A549 (cell line): Measurements from ENCODE around the gene ZNF200. TPM values are rescaled to one million over a fixed set of nuclear protein-coding genes. Genes with fewer than 3 reads are reported as not detected.

ENCODE experiments used
- ATAC-seq, 2 experiments: fragments of 200-7000 bp in 1 of 2; fragments of >200 bp in 1 of 2; cut with Nextera tagmentation in 1 of 2; cut with Tn5 transposase in 1 of 2; 3 replicates each; pipeline versions ENCODE4 v1.8.0 to v1.9.1; 2018 to 2020; ENCODE audit warnings: mild to moderate bottlenecking in 1 of 2, moderate library complexity in 1 of 2
- CTCF ChIA-PET: fragments of 300-600 bp; sonication (Branson Sonifier 250); formaldehyde crosslinking; extraction: SDS; loops from one replicate; lab custom pipeline; 2021; ENCODE audit warnings: antibody characterized with exemption, inconsistent platforms; lab: Yijun Ruan, JAX
- POLR2A ChIA-PET: fragments of 350-600 bp; formaldehyde crosslinking; extraction: SDS; loops from one replicate; lab custom pipeline; 2021; ENCODE audit warnings: antibody characterized with exemption, inconsistent platforms; lab: Yijun Ruan, JAX
- DNase-seq, 2 experiments: peaks; one replicate each; pipeline versions ENCODE4 v3.0.0 to v3.0.0-alpha.2; 2011 to 2016; ENCODE audit warnings: low read depth in 1 of 2, low spot score in 1 of 2
- FAIRE-seq: peaks from 2 replicates; lab custom pipeline; 2011; peaks lifted over from hg19 to GRCh38; lab: Jason Lieb, UNC
- H3K27ac ChIP-seq, 2 experiments: fragments of >200 bp; sonication (Bioruptor Twin); formaldehyde crosslinking; 3 replicates each; pipeline ENCODE4 v1.5.1; 2016 to 2017
- H3K4me1 ChIP-seq: fragments of >200 bp; sonication (Bioruptor Twin); formaldehyde crosslinking; 3 replicates; pipeline ENCODE4 v1.6.1; 2016
- H3K4me2 ChIP-seq: fragments of >200 bp; sonication (Bioruptor Twin); formaldehyde crosslinking; 3 replicates; pipeline ENCODE4 v1.6.1; 2016
- H3K4me3 ChIP-seq: fragments of >200 bp; sonication (Bioruptor Twin); formaldehyde crosslinking; 3 replicates; pipeline ENCODE4 v1.5.1; 2016
- H3K9me3 ChIP-seq: fragments of >200 bp; sonication (Bioruptor Twin); formaldehyde crosslinking; 3 replicates; pipeline ENCODE4 v1.6.1; 2016
- CHD4 ChIP-seq: fragments of 200-600 bp; sonication (generic); IDR thresholded peaks from 2 replicates; pipeline ENCODE4 v1.6.1; 2016; ENCODE audit warnings: antibody characterized with exemption, mild to moderate bottlenecking, borderline replicate concordance
- EHF ChIP-seq: fragments of 250-450 bp; sonication (Bioruptor Pico); IDR thresholded peaks from 2 replicates; pipeline ENCODE4 v1.5.0; 2020; ENCODE audit warnings: mild to moderate bottlenecking
- EHMT2 ChIP-seq: fragments of 200-600 bp; sonication (generic); IDR thresholded peaks from 2 replicates; pipeline ENCODE4 v1.6.1; 2016; ENCODE audit warnings: antibody characterized with exemption, low read depth, mild to moderate bottlenecking, moderate library complexity
- FOXS1 ChIP-seq: fragments of 250-450 bp; sonication (Bioruptor Pico); IDR thresholded peaks from 2 replicates; pipeline ENCODE4 v1.5.0; 2020; ENCODE audit warnings: mild to moderate bottlenecking, moderate library complexity
- HOXB5 ChIP-seq: fragments of 250-450 bp; sonication (Bioruptor Pico); IDR thresholded peaks from 2 replicates; pipeline ENCODE4 v1.5.0; 2020; ENCODE audit warnings: mild to moderate bottlenecking, moderate library complexity
- JUN ChIP-seq, 2 experiments: fragments of >200 bp; sonication (Bioruptor Twin); formaldehyde crosslinking; IDR thresholded peaks; 2 replicates in 1 of 2; 3 replicates in 1 of 2; pipeline ENCODE4 v1.6.1; 2016 to 2017
- JUNB ChIP-seq: fragments of >200 bp; sonication (Bioruptor Twin); formaldehyde crosslinking; IDR thresholded peaks from 2 replicates; pipeline ENCODE4 v1.6.1; 2016
- KDM1A ChIP-seq: fragments of 200-600 bp; sonication (generic); IDR thresholded peaks from 2 replicates; pipeline ENCODE4 v1.6.1; 2016; ENCODE audit warnings: low read depth, mild to moderate bottlenecking
- KDM5A ChIP-seq: fragments of 200-600 bp; sonication (generic); IDR thresholded peaks from 2 replicates; pipeline ENCODE4 v1.6.1; 2016; ENCODE audit warnings: antibody characterized with exemption, mild to moderate bottlenecking
- MAFK ChIP-seq: fragments of 450-650 bp; IDR thresholded peaks from 2 replicates; pipeline ENCODE4 v1.6.1; 2014; ENCODE audit not compliant: partially characterized antibody
- NFE2L2 ChIP-seq: fragments of 150-350 bp; conservative IDR thresholded peaks from 2 replicates; pipeline ENCODE4 v1.6.1; 2014; ENCODE audit warnings: low read length
- POLR2A ChIP-seq: IDR thresholded peaks from 2 replicates; pipeline ENCODE4 v1.6.1; 2012; ENCODE audit warnings: mild to moderate bottlenecking, low read length
- RAD21 ChIP-seq, 2 experiments: fragments of >200 bp in 1 of 2; sonication (Bioruptor Twin) in 1 of 2; formaldehyde crosslinking in 1 of 2; IDR thresholded peaks in 1 of 2; conservative IDR thresholded peaks in 1 of 2; 2 replicates in 1 of 2; 3 replicates in 1 of 2; pipeline ENCODE4 v1.6.1; 2012 to 2018; ENCODE audit warnings: inconsistent platforms in 1 of 2
- RCOR1 ChIP-seq: fragments of 150-350 bp; IDR thresholded peaks from 2 replicates; pipeline ENCODE4 v1.6.1; 2014; ENCODE audit warnings: antibody characterized with exemption, low read length, low read depth
- SMC3 ChIP-seq: fragments of >200 bp; sonication (Bioruptor Twin); formaldehyde crosslinking; IDR thresholded peaks from 3 replicates; pipeline ENCODE4 v1.6.1; 2018; ENCODE audit warnings: inconsistent platforms
- TFCP2L1 ChIP-seq: fragments of 250-450 bp; sonication (Bioruptor Pico); IDR thresholded peaks from 2 replicates; pipeline ENCODE4 v1.5.0; 2021; ENCODE audit warnings: mild to moderate bottlenecking
- ZFP36 ChIP-seq: fragments of 450-650 bp; IDR thresholded peaks from 2 replicates; pipeline ENCODE4 v1.6.1; 2014; ENCODE audit warnings: borderline replicate concordance; ENCODE audit not compliant: partially characterized antibody
- ZSCAN20 ChIP-seq: fragments of 250-450 bp; sonication (Bioruptor Pico); IDR thresholded peaks from 2 replicates; pipeline ENCODE4 v1.8.0; 2022; ENCODE audit warnings: mild to moderate bottlenecking, moderate library complexity
- WGBS: methylation state at CpG from one replicate; pipeline ENCODE4 v1.1.6; 2017; ENCODE audit errors: missing lambda C conversion rate; 5-methylcytosine and 5-hydroxymethylcytosine counted together
- polyA plus RNA-seq, 4 experiments: library from polyadenylated mRNA; depleted of rRNA in 3 of 4; stranded (reverse); fragments of >200 nt; fragmentation: RNase III in 1 of 4; extraction: RNeasy Plus Mini Kit Qiagen cat#74134 plus additional on column Dnase treatment in 1 of 4; gene quantifications; 2 replicates in 3 of 4; 3 replicates in 1 of 4; pipeline ENCODE4 v1.2.3, GENCODE V29; 2011 to 2017
- TF ChIP-seq, protein P1 (sequence below): fragments of 250-450 bp; sonication (Bioruptor Pico); IDR thresholded peaks from 2 replicates; pipeline ENCODE4 v1.5.0; 2021; ENCODE audit warnings: mild to moderate bottlenecking, moderate library complexity, borderline replicate concordance
- TF ChIP-seq, protein P2 (sequence below): fragments of 250-450 bp; sonication (Bioruptor Pico); IDR thresholded peaks from 2 replicates; pipeline ENCODE4 v1.5.0; 2020; ENCODE audit warnings: low read depth, mild to moderate bottlenecking, moderate library complexity
- TF ChIP-seq, protein P3 (sequence below): fragments of 150-350 bp; IDR thresholded peaks from 2 replicates; pipeline ENCODE4 v1.6.1; 2014; ENCODE audit warnings: low read depth, mild to moderate bottlenecking, low read length
- TF ChIP-seq, protein P4 (sequence below): IDR thresholded peaks from 2 replicates; pipeline ENCODE4 v1.6.1; 2012
- TF ChIP-seq, protein P5 (sequence below): IDR thresholded peaks from 2 replicates; pipeline ENCODE4 v1.6.1; 2012
- TF ChIP-seq, protein P6 (sequence below): fragments of >200 bp; sonication (Bioruptor Twin); formaldehyde crosslinking; IDR thresholded peaks from 3 replicates; pipeline ENCODE4 v1.5.1; 2016

The ZNF200 gene
- polyA plus RNA-seq, 2 of the 4 experiments (the other 2 are of a cell fraction), result 6.9 to 7.5 TPM

DNA sequence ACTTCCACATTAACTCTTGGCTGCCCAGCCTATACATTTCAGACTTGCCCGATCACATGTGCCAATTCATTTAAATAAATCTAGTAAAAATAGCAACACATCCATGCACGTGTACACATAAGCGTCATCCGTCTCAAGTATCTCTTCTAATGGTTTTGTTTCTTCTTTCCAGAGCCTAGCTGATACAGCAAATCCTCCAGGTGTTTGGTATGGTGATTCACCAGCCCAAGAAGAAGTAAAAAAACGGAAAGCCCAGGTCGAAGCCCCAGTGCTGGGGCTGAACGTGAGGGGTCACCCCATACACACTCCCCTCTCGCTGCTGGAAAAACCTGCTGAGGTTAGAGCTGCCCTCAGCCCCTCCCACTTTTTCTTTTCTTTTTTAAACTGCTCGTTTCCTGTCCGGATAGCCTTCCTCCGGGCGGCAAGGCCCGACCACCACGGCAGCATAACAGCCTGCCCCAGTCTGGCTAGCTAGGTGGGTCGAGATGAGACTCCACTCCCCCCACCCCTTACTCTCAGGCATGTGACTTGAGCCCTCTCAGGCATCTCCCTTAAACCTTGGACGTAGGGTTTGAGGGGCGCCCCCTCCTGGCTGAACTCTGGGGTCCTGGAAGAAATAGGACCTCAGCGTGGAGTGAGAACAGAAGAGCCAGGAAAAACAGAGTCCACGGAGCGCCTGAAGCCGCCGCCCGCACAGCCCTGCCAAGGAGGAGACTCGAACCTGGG, 60.9 kb downstream of the ZNF200 start:
- FAIRE-seq (no peak), DNase-seq (peak; percentile 76 to 85), ATAC-seq (peak; percentile 32 to 36)
- H3K4me1 ChIP-seq, result peaks cover 20% of the 10 kb centered on the region; the same call in 2 of the 3 replicates
- TF ChIP-seq RCOR1 (no peak), CHD4 (no peak), ZSCAN20 (CRISPR knock-in tag) (no peak), NFE2L2 (no peak), JUNB (no peak), JUN (IDR thresholded peaks at IDR 0.05) (no peak), HOXB5 (CRISPR knock-in tag) (no peak), RAD21 (conservative IDR thresholded peaks at IDR 0.05 in 1 of 2, IDR thresholded peaks at IDR 0.05 in 1 of 2) (peak in 1 of 2 experiments; percentile 22; a peak in 2 of 5 replicates), KDM5A (no peak), KDM1A (no peak), FOXS1 (no peak), MAFK (peak; percentile 58), SMC3 (peak; percentile 31; the same call in 1 of the 3 replicates), TFCP2L1 (no peak), POLR2A (no peak), EHMT2 (no peak), EHF (no peak), ZFP36 (no peak)
- TF ChIP-seq, protein P1, sequence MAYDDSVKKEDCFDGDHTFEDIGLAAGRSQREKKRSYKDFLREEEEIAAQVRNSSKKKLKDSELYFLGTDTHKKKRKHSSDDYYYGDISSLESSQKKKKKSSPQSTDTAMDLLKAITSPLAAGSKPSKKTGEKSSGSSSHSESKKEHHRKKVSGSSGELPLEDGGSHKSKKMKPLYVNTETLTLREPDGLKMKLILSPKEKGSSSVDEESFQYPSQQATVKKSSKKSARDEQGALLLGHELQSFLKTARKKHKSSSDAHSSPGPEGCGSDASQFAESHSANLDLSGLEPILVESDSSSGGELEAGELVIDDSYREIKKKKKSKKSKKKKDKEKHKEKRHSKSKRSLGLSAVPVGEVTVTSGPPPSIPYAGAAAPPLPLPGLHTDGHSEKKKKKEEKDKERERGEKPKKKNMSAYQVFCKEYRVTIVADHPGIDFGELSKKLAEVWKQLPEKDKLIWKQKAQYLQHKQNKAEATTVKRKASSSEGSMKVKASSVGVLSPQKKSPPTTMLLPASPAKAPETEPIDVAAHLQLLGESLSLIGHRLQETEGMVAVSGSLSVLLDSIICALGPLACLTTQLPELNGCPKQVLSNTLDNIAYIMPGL (CRISPR knock-in tag), result no peak
- TF ChIP-seq, protein P2, sequence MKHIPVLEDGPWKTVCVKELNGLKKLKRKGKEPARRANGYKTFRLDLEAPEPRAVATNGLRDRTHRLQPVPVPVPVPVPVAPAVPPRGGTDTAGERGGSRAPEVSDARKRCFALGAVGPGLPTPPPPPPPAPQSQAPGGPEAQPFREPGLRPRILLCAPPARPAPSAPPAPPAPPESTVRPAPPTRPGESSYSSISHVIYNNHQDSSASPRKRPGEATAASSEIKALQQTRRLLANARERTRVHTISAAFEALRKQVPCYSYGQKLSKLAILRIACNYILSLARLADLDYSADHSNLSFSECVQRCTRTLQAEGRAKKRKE (CRISPR knock-in tag), result no peak
- TF ChIP-seq, protein P3, sequence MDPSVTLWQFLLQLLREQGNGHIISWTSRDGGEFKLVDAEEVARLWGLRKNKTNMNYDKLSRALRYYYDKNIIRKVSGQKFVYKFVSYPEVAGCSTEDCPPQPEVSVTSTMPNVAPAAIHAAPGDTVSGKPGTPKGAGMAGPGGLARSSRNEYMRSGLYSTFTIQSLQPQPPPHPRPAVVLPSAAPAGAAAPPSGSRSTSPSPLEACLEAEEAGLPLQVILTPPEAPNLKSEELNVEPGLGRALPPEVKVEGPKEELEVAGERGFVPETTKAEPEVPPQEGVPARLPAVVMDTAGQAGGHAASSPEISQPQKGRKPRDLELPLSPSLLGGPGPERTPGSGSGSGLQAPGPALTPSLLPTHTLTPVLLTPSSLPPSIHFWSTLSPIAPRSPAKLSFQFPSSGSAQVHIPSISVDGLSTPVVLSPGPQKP, result no peak
- TF ChIP-seq, protein P4, sequence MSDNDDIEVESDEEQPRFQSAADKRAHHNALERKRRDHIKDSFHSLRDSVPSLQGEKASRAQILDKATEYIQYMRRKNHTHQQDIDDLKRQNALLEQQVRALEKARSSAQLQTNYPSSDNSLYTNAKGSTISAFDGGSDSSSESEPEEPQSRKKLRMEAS, result no peak
- TF ChIP-seq, protein P5, sequence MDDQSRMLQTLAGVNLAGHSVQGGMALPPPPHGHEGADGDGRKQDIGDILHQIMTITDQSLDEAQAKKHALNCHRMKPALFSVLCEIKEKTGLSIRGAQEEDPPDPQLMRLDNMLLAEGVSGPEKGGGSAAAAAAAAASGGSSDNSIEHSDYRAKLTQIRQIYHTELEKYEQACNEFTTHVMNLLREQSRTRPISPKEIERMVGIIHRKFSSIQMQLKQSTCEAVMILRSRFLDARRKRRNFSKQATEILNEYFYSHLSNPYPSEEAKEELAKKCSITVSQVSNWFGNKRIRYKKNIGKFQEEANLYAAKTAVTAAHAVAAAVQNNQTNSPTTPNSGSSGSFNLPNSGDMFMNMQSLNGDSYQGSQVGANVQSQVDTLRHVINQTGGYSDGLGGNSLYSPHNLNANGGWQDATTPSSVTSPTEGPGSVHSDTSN, result no peak
- TF ChIP-seq, protein P6, sequence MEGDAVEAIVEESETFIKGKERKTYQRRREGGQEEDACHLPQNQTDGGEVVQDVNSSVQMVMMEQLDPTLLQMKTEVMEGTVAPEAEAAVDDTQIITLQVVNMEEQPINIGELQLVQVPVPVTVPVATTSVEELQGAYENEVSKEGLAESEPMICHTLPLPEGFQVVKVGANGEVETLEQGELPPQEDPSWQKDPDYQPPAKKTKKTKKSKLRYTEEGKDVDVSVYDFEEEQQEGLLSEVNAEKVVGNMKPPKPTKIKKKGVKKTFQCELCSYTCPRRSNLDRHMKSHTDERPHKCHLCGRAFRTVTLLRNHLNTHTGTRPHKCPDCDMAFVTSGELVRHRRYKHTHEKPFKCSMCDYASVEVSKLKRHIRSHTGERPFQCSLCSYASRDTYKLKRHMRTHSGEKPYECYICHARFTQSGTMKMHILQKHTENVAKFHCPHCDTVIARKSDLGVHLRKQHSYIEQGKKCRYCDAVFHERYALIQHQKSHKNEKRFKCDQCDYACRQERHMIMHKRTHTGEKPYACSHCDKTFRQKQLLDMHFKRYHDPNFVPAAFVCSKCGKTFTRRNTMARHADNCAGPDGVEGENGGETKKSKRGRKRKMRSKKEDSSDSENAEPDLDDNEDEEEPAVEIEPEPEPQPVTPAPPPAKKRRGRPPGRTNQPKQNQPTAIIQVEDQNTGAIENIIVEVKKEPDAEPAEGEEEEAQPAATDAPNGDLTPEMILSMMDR, result peak; percentile 61
- peak overlapping the region; percentile 37 to 79; a peak in 5 of 6 replicates for H3K27ac ChIP-seq
- H3K9me3 ChIP-seq, result no peaks in the 10 kb centered on the region
- WGBS, result 4% methylated on average over 24 of the region's 24 CpGs
- peak overlapping the region; percentile 76 for H3K4me2 ChIP-seq
- CTCF ChIA-PET, result interaction anchor here (0.6 to 5.5 kb wide), 17 partner anchors 8 to 325 kb away, joined by 3 to 40 read pairs (median 5); partner anchors contain the start of gene IL32
- peak overlapping the region; percentile 51 for H3K4me3 ChIP-seq
- POLR2A ChIA-PET, result interaction anchor here (1.0 to 1.5 kb wide), 3 partner anchors 9 to 24 kb away, joined by 3 to 5 read pairs (median 3); no protein-coding TSS in a partner anchor

Other genes with a start within 250 kb of the ZNF200 start
- gene CLDN9, start 222.2 kb downstream of the ZNF200 start, polyA plus RNA-seq (2011; rRNA removed), result 0.03 and 0.12 TPM in 2 replicates
- gene CLDN9, start 222.2 kb downstream of the ZNF200 start, polyA plus RNA-seq (2017; fragmentation: RNase III; extraction: RNeasy Plus Mini Kit Qiagen cat#74134 plus additional on column Dnase treatment), result 0.06 to 0.16 TPM (median 0.12 TPM) in 3 replicates
- 0.11 TPM in 1 of 2 replicates, not detected in the other for gene CLDN6, start 217.0 kb downstream of the ZNF200 start, polyA plus RNA-seq (2011; rRNA removed)
- 0.13 to 0.25 TPM (median 0.20 TPM) in 3 replicates for gene CLDN6, start 217.0 kb downstream of the ZNF200 start, polyA plus RNA-seq (2017; fragmentation: RNase III; extraction: RNeasy Plus Mini Kit Qiagen cat#74134 plus additional on column Dnase treatment)
- 89.0 and 111 TPM in 2 replicates for gene TNFRSF12A, start 214.8 kb downstream of the ZNF200 start, polyA plus RNA-seq (2011; rRNA removed)
- 295 to 325 TPM (median 314 TPM) in 3 replicates for gene TNFRSF12A, start 214.8 kb downstream of the ZNF200 start, polyA plus RNA-seq (2017; fragmentation: RNase III; extraction: RNeasy Plus Mini Kit Qiagen cat#74134 plus additional on column Dnase treatment)
- gene HCFC1R1, start 211.2 kb downstream of the ZNF200 start, polyA plus RNA-seq (2011; rRNA removed), result 46.4 and 60.3 TPM in 2 replicates
- gene HCFC1R1, start 211.2 kb downstream of the ZNF200 start, polyA plus RNA-seq (2017; fragmentation: RNase III; extraction: RNeasy Plus Mini Kit Qiagen cat#74134 plus additional on column Dnase treatment), result 131 to 199 TPM (median 179 TPM) in 3 replicates
- 31.8 and 32.5 TPM in 2 replicates for gene THOC6, start 211.1 kb downstream of the ZNF200 start, polyA plus RNA-seq (2011; rRNA removed)
- 48.7 to 56.5 TPM (median 53.2 TPM) in 3 replicates for gene THOC6, start 211.1 kb downstream of the ZNF200 start, polyA plus RNA-seq (2017; fragmentation: RNase III; extraction: RNeasy Plus Mini Kit Qiagen cat#74134 plus additional on column Dnase treatment)
- not detected in 2 replicates for gene BICDL2, start 198.2 kb downstream of the ZNF200 start, polyA plus RNA-seq (2011; rRNA removed)
- gene BICDL2, start 198.2 kb downstream of the ZNF200 start, polyA plus RNA-seq (2017; fragmentation: RNase III; extraction: RNeasy Plus Mini Kit Qiagen cat#74134 plus additional on column Dnase treatment), result not detected in 3 replicates
- 0.03 and 0.04 TPM in 2 replicates for gene MMP25, start 188.6 kb downstream of the ZNF200 start, polyA plus RNA-seq (2011; rRNA removed)
- 0.25 to 0.31 TPM (median 0.25 TPM) in 3 replicates for gene MMP25, start 188.6 kb downstream of the ZNF200 start, polyA plus RNA-seq (2017; fragmentation: RNase III; extraction: RNeasy Plus Mini Kit Qiagen cat#74134 plus additional on column Dnase treatment)
- 8.9 and 12.4 TPM in 2 replicates for gene IL32, start 169.5 kb downstream of the ZNF200 start, polyA plus RNA-seq (2011; rRNA removed)
- gene IL32, start 169.5 kb downstream of the ZNF200 start, polyA plus RNA-seq (2017; fragmentation: RNase III; extraction: RNeasy Plus Mini Kit Qiagen cat#74134 plus additional on column Dnase treatment), result 18.8 to 32.0 TPM (median 20.2 TPM) in 3 replicates
- gene ZSCAN10, start 135.9 kb downstream of the ZNF200 start, polyA plus RNA-seq (2011; rRNA removed), result 0.08 and 0.09 TPM in 2 replicates
- not detected in 3 replicates for gene ZSCAN10, start 135.9 kb downstream of the ZNF200 start, polyA plus RNA-seq (2017; fragmentation: RNase III; extraction: RNeasy Plus Mini Kit Qiagen cat#74134 plus additional on column Dnase treatment)
- gene ZNF205, start 122.6 kb downstream of the ZNF200 start, polyA plus RNA-seq (2011; rRNA removed), result 3.1 and 4.3 TPM in 2 replicates
- 8.5 to 9.6 TPM (median 9.2 TPM) in 3 replicates for gene ZNF205, start 122.6 kb downstream of the ZNF200 start, polyA plus RNA-seq (2017; fragmentation: RNase III; extraction: RNeasy Plus Mini Kit Qiagen cat#74134 plus additional on column Dnase treatment)
- gene ZNF213, start 100.1 kb downstream of the ZNF200 start, polyA plus RNA-seq (2011; rRNA removed), result 0.72 and 1.8 TPM in 2 replicates
- gene ZNF213, start 100.1 kb downstream of the ZNF200 start, polyA plus RNA-seq (2017; fragmentation: RNase III; extraction: RNeasy Plus Mini Kit Qiagen cat#74134 plus additional on column Dnase treatment), result 5.9 to 6.2 TPM (median 6.1 TPM) in 3 replicates
- gene OR1F1, start 47.0 kb downstream of the ZNF200 start, polyA plus RNA-seq (2011; rRNA removed), result 1.3 and 1.6 TPM in 2 replicates
- gene OR1F1, start 47.0 kb downstream of the ZNF200 start, polyA plus RNA-seq (2017; fragmentation: RNase III; extraction: RNeasy Plus Mini Kit Qiagen cat#74134 plus additional on column Dnase treatment), result 0.20 to 0.34 TPM (median 0.31 TPM) in 3 replicates
- gene MEFV, start 21.5 kb upstream of the ZNF200 start, polyA plus RNA-seq (2011; rRNA removed), result 0.04 TPM in 1 of 2 replicates, not detected in the other
- gene MEFV, start 21.5 kb upstream of the ZNF200 start, polyA plus RNA-seq (2017; fragmentation: RNase III; extraction: RNeasy Plus Mini Kit Qiagen cat#74134 plus additional on column Dnase treatment), result not detected in 3 replicates
- 20.9 and 38.4 TPM in 2 replicates for gene ZNF263, start 48.3 kb upstream of the ZNF200 start, polyA plus RNA-seq (2011; rRNA removed)
- 24.3 to 24.8 TPM (median 24.4 TPM) in 3 replicates for gene ZNF263, start 48.3 kb upstream of the ZNF200 start, polyA plus RNA-seq (2017; fragmentation: RNase III; extraction: RNeasy Plus Mini Kit Qiagen cat#74134 plus additional on column Dnase treatment)
- 3.0 and 4.3 TPM in 2 replicates for gene TIGD7, start 70.3 kb upstream of the ZNF200 start, polyA plus RNA-seq (2011; rRNA removed)
- 1.8 to 2.1 TPM (median 1.9 TPM) in 3 replicates for gene TIGD7, start 70.3 kb upstream of the ZNF200 start, polyA plus RNA-seq (2017; fragmentation: RNase III; extraction: RNeasy Plus Mini Kit Qiagen cat#74134 plus additional on column Dnase treatment)
- gene ZNF75A, start 70.3 kb upstream of the ZNF200 start, polyA plus RNA-seq (2011; rRNA removed), result 27.3 and 28.8 TPM in 2 replicates
- gene ZNF75A, start 70.3 kb upstream of the ZNF200 start, polyA plus RNA-seq (2017; fragmentation: RNase III; extraction: RNeasy Plus Mini Kit Qiagen cat#74134 plus additional on column Dnase treatment), result 16.6 to 19.2 TPM (median 18.5 TPM) in 3 replicates
- not detected in 2 replicates for gene OR2C1, start 120.7 kb upstream of the ZNF200 start, polyA plus RNA-seq (2011; rRNA removed)
- not detected in 3 replicates for gene OR2C1, start 120.7 kb upstream of the ZNF200 start, polyA plus RNA-seq (2017; fragmentation: RNase III; extraction: RNeasy Plus Mini Kit Qiagen cat#74134 plus additional on column Dnase treatment)
- gene ZSCAN32, start 165.8 kb upstream of the ZNF200 start, polyA plus RNA-seq (2011; rRNA removed), result 29.4 and 33.0 TPM in 2 replicates
- 11.4 to 13.6 TPM (median 12.4 TPM) in 3 replicates for gene ZSCAN32, start 165.8 kb upstream of the ZNF200 start, polyA plus RNA-seq (2017; fragmentation: RNase III; extraction: RNeasy Plus Mini Kit Qiagen cat#74134 plus additional on column Dnase treatment)
- gene ZNF174, start 166.1 kb upstream of the ZNF200 start, polyA plus RNA-seq (2011; rRNA removed), result 15.8 and 16.4 TPM in 2 replicates
- 9.1 to 10.4 TPM (median 9.5 TPM) in 3 replicates for gene ZNF174, start 166.1 kb upstream of the ZNF200 start, polyA plus RNA-seq (2017; fragmentation: RNase III; extraction: RNeasy Plus Mini Kit Qiagen cat#74134 plus additional on column Dnase treatment)
- 1.9 TPM in 2 replicates for gene ZNF597, start 208.3 kb upstream of the ZNF200 start, polyA plus RNA-seq (2011; rRNA removed)
- 0.92 to 1.1 TPM (median 0.96 TPM) in 3 replicates for gene ZNF597, start 208.3 kb upstream of the ZNF200 start, polyA plus RNA-seq (2017; fragmentation: RNase III; extraction: RNeasy Plus Mini Kit Qiagen cat#74134 plus additional on column Dnase treatment)
- 34.8 and 41.6 TPM in 2 replicates for gene NAA60, start 208.5 kb upstream of the ZNF200 start, polyA plus RNA-seq (2011; rRNA removed)
- gene NAA60, start 208.5 kb upstream of the ZNF200 start, polyA plus RNA-seq (2017; fragmentation: RNase III; extraction: RNeasy Plus Mini Kit Qiagen cat#74134 plus additional on column Dnase treatment), result 42.5 to 45.3 TPM (median 43.9 TPM) in 3 replicates